K562 (cell line): ENCODE data around the gene DAP. TPM values are rescaled to one million over a fixed set of nuclear protein-coding genes. Genes with fewer than 3 reads are reported as not detected.
A peak's percentile ranks its signal among the peaks of the same experiment; 100 is the strongest.

Experiments
- CBFB ChIP-seq: sonication (generic); formaldehyde crosslinking; IDR thresholded peaks from 2 replicates; pipeline ENCODE4 v1.4.0; 2020; ENCODE audit warnings: mild to moderate bottlenecking, missing genetic modification reagents
- ETV1 ChIP-seq: fragments of 450-650 bp; conservative IDR thresholded peaks from 2 replicates; pipeline ENCODE4 v1.6.1; 2016; ENCODE audit warnings: missing genetic modification characterization, control low read depth, low read depth, missing compliant biosample characterization
- EWSR1 ChIP-seq: fragments of 450-650 bp; IDR thresholded peaks from 2 replicates; pipeline ENCODE4 v1.6.1; 2018; ENCODE audit warnings: borderline replicate concordance, mild to moderate bottlenecking, low read depth, moderate library complexity; ENCODE audit not compliant: partially characterized antibody
- HES1 ChIP-seq: fragments of 450-650 bp; IDR thresholded peaks from 2 replicates; pipeline ENCODE4 v1.6.1; 2016; ENCODE audit warnings: low read depth, mild to moderate bottlenecking, moderate library complexity
- NCOR1 ChIP-seq: fragments of 450-650 bp; IDR thresholded peaks from 2 replicates; pipeline ENCODE4 v1.6.1; 2016; ENCODE audit warnings: mild to moderate bottlenecking, moderate library complexity
- POLR2AphosphoS5 ChIP-seq: IDR thresholded peaks from 2 replicates; pipeline ENCODE4 v1.6.1; 2011; ENCODE audit warnings: mild to moderate bottlenecking, low read depth, low read length, moderate library complexity; ENCODE audit not compliant: control insufficient read depth, insufficient read depth
- SMARCC2 ChIP-seq: fragments of 450-650 bp; IDR thresholded peaks from 2 replicates; pipeline ENCODE4 v1.6.1; 2017; ENCODE audit warnings: antibody characterized with exemption, moderate library complexity, mild to moderate bottlenecking, low read depth
- ZEB2 ChIP-seq: fragments of 450-650 bp; IDR thresholded peaks from 2 replicates; pipeline ENCODE4 v1.6.1; 2016
- ZFP36 ChIP-seq: fragments of 150-350 bp; IDR thresholded peaks from 2 replicates; pipeline ENCODE4 v1.6.1; 2018; ENCODE audit warnings: low read length, low read depth; ENCODE audit not compliant: partially characterized antibody
- ZNF140 ChIP-seq: fragments of 250-450 bp; sonication (Bioruptor Pico); IDR thresholded peaks from 2 replicates; pipeline ENCODE4 v1.8.0; 2021; ENCODE audit warnings: moderate library complexity, mild to moderate bottlenecking, inconsistent platforms
- polyA plus RNA-seq, 8 experiments: library from polyadenylated mRNA; depleted of rRNA in 4 of 8; stranded (reverse) in 5 of 8; unstranded in 3 of 8; fragments of >200 nt; fragmentation: Nextera tagmentation in 2 of 8; fragmentation: Illumina TruSeq in 1 of 8; extraction: Ambion mirVana in 2 of 8; extraction: Trizol in 1 of 8; gene quantifications; 2 replicates each; pipeline versions ENCODE4 v1.2.1 to v1.2.3, GENCODE V29; 2011 to 2014; ENCODE audit warnings: inconsistent platforms in 1 of 8, missing spikeins in 1 of 8
- total RNA-seq, 7 experiments: library from RNA; depleted of rRNA in 6 of 7; stranded (reverse); fragments of >200 nt in 6 of 7; fragmentation: Illumina TruSeq in 2 of 7; extraction: Trizol in 2 of 7; gene quantifications; 2 replicates each; pipeline versions ENCODE4 v1.2.1 to v1.2.3, GENCODE V29; 2011 to 2021; ENCODE audit warnings: low replicate concordance in 1 of 7
- TF ChIP-seq, protein P1 (sequence below): fragments of 450-650 bp; IDR thresholded peaks from 2 replicates; pipeline ENCODE4 v1.6.1; 2016
- TF ChIP-seq, protein P2 (sequence below): fragments of 250-450 bp; sonication (Bioruptor Pico); IDR thresholded peaks from 2 replicates; pipeline ENCODE4 v1.5.0; 2021; ENCODE audit warnings: mild to moderate bottlenecking, moderate library complexity

Gene DAP
- total and polyA plus RNA-seq, 9 of the 15 experiments (the other 6 are each of a cell fraction or from before 2014, with no cell fraction given) = 14.1 to 151 (median 34.5) TPM

DNA sequence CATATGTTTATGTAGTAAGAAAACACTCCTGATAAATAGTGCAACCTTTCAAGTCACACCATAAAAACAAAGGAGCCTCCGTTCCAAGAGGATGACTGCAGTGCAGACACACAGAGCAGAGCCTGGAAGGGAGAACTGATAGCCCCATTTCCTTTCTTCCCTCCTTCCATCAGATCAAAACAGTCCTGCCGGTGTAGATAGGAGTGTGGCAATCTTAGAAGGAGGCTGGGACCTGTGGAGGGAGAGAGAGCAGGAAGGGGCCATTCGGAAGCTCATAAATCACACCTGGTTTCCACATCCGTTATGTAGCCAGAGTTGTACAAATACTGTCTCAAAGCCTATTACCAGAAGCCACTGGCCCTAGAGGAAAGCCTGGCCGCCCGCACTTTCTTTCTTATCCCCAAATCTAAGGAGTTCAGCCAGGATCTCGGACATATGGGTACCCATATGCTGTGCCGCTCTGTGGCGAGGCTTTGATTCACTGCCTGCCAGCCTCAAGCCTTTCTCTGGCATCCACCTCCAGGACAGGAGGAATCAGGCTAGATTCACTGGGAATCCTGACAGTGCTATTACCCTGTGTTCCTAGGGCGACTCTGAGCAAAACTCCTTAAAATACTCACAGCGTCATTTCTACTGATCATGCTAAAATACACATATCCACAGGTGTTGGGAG, 26.9 kb downstream of the DAP start (continued):
- TF ChIP-seq ZNF140 (CRISPR knock-in tag) = no peak
- peak; percentile 97 for TF ChIP-seq ZEB2
- TF ChIP-seq SMARCC2 = peak; percentile 84
- TF ChIP-seq POLR2AphosphoS5 = peak; percentile 96
- TF ChIP-seq, protein P1, sequence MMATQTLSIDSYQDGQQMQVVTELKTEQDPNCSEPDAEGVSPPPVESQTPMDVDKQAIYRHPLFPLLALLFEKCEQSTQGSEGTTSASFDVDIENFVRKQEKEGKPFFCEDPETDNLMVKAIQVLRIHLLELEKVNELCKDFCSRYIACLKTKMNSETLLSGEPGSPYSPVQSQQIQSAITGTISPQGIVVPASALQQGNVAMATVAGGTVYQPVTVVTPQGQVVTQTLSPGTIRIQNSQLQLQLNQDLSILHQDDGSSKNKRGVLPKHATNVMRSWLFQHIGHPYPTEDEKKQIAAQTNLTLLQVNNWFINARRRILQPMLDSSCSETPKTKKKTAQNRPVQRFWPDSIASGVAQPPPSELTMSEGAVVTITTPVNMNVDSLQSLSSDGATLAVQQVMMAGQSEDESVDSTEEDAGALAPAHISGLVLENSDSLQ = peak; percentile 96
- TF ChIP-seq EWSR1 = no peak
- peak; percentile 46; the same call in 1 of the 2 replicates for TF ChIP-seq HES1
- TF ChIP-seq, protein P2, sequence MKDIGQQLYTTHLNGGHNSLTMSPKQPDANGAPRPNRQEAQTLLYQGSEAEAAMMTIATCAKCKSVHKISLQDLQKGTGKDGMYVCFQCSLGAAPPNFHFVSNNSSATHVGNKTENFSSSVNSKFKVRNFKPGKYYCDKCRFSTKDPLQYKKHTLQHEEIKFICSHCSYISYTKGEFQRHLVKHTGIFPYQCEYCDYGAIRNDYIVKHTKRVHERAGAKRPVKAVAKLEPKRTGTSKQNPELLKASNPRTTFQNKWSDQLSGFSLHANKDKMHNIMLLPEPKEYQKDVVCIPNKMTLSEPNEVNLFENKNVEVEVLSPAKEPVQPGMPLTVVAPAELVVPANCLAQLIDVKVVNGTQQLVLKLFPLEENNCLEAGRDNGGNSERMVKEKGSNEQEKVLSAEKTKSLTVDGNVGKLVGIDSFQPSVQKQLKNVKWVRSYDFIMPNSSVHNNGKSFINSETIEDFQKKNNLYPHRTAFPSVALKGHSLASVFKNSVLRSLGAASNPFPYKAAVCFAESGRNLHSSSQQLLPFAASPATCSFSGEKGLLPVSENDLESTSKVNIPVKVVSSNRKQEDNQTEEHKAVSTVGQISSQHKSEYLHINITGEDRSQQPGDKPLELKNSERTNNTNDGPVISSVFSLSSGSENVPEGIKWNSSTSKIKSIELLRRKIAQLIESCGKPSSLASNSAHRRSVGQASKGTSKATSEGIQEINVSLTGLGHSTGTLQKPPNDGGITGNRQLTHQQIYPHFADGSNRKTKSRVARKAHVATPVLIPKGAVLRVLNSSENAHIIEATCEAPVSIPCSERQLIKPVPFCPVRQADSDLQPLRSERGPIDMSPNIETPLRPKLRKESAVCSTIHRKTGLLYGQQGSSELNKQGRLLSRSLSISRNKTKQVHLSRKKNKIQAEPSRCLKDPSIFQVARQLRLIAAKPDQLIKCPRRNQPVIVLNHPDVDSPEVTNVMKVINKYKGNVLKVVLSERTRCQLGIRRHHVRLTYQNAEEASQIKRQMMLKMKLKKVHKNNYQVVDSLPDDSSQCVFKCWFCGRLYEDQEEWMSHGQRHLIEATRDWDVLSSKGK (CRISPR knock-in tag) = no peak
- TF ChIP-seq ZFP36 = peak; percentile 39
- peak; percentile 94 for TF ChIP-seq NCOR1
- TF ChIP-seq CBFB = no peak
- peak; percentile 100 for TF ChIP-seq ETV1
